HS-5 (cell line): ENCODE data around the gene KREMEN1.

Source experiments
- DNase-seq: peaks from one replicate; pipeline ENCODE4 v3.0.0-alpha.2; 2012; ENCODE audit warnings: low read depth

The KREMEN1 gene

DNA sequence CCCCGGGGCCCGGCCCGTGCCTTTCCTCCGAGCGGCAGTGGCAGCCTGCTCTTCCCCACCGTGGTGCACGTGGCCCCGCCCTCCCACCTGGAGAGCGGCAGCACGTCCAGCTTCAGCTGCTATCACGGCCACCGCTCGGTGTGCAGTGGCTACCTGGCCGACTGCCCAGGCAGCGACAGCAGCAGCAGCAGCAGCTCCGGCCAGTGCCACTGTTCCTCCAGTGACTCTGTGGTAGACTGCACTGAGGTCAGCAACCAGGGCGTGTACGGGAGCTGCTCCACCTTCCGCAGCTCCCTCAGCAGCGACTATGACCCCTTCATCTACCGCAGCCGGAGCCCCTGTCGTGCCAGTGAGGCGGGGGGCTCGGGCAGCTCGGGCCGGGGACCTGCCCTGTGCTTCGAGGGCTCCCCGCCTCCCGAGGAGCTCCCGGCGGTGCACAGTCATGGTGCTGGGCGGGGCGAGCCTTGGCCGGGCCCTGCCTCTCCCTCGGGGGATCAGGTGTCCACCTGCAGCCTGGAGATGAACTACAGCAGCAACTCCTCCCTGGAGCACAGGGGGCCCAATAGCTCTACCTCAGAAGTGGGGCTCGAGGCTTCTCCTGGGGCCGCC is 23.1 kb upstream of the KREMEN1 start:
- no peak for DNase-seq

DNA sequence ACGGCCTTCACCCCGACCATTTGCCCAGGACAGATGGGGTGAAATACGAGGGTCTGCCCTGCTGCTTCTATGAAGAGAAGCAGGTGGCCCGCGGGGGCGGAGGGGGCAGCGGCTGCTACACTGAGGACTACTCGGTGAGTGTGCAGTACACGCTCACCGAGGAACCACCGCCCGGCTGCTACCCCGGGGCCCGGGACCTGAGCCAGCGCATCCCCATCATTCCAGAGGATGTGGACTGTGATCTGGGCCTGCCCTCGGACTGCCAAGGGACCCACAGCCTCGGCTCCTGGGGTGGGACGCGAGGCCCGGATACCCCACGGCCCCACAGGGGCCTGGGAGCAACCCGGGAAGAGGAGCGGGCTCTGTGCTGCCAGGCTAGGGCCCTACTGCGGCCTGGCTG is 22.4 kb upstream of the KREMEN1 start:
- no peak for DNase-seq

DNA sequence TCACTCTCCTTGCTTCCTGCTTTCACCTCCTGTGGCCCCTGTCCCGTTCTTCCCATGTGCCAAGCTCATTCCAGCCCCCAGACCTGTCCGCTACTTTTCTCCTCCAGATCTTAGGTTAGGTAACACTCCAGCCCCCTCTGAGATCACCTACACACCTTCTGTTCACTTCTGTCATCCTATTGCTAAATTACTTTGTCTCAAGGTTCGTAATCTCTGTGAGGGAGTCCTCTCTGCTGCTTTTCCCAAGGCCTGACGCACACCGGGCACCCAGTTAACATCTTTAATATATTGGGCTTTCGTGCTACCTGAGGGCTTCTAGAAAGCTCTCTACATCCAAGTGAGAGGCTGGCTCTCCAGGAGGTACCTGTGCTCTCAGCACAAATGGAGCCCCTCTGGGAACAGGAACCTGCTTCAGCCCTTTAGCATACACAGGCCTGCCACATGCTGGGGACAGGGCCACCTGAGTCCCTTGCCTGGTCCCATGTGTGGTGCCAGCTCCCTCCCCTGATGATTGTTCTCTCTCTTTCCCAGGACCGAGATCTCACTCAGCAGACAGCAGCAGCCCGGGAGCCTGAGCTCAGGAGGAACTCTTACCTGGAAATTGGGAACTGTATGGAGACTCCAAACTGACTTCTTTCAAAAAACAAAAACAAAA is 19.7 kb upstream of the KREMEN1 start:
- no peak for DNase-seq

DNA sequence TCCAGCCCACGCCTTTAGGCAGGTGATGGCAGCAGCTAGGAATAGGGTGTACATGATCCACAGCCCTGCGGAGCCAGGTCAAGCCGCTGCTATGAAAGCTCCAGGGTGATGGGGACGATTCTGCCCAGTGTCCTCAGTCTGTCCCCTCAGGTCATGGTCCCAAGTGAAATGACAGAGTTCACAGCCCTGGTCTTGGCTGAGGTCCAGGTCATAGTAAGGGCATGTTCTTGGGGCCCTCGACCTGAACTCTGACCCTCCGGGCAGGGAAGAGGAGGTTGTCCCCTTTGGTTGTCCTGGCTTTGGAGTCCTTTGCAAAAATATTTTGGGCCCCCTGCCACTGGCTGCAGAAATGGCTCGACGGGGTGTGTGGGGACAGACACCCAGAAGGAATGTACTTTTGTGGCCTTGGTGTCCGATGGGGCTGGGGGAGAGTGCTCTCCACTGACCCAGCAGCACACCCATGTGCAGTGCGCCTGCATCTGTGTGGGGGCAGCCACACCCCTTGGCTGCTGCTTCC is 18.5 kb upstream of the KREMEN1 start:
- no peak for DNase-seq

DNA sequence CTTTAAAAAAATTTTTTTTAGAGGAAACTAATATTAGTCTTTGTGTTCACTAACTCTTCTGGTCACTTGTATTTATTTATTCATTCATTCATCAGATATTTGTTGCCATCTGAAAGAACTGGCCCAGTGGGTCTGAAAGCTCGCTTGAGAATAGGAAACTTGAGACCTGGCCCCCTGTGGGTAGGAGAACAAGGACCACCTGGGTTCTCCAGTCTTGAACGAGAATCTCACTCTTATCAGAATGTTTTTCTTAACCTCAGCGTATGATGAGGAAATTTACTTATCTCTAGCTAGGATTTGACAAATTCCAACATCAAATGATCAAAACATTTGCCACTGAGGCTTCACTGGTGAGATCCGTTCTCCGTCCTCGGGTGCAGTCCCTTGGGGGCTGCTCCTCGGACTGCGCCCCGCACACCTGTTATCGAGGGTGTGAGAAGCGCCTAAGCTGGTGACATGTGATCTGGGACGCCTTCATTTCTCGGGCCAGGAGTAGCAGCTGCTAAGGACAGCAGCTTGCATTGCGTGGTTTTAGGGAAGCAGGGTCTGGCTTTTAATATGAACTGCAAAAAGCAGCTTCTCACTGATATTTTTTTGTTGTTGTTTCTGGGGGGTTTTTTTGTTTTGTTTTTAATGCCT is 17.5 kb upstream of the KREMEN1 start:
- no peak for DNase-seq

DNA sequence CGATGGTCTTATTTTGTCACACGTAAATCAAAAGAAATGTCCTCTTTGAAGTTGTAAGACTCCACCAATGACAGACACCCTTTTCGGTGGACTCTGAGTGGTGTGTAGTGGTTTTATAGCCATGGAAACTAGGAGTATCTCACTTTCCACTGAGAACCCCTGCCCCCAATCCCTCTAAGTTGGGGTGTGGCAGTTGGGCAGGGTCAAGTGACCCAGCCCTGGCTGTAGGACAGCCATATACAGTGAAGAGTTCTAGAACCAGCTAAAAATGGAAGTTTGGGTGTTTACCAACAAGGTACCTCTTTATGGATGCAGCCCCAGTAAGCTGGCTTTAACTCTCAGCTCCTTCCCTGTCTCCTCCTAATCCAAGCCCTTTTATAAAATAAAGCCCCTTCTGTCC is 16.4 kb upstream of the KREMEN1 start:
- no peak for DNase-seq

DNA sequence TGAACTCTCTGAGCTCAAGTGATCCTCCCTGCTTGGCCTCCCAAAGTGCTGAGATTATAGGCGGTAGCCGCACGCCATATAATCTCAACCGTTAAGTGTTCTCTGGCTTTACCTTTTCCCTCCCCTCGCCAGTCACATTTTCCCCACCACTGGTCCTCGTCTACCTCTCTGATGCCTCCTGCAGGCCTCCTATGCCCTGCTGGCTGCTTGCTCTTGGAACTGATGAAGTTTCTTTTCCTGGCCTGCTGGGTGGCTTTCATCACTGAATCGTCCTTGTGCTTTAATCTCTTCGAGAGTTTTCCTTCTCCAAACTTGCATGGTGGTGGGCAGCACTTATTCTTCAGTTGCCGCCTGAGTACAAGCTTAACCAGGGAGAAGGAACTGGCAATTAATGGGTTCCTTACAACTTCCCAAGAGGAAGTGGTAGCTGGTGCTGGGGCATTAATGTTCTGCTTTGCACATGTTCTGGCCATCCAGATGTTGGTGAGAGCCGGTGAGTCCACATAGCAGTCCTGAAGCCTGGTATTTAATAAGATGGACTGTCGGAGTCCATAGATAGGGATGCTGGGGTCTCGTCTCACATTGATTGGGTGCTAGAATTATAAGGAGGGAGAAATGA is 12.5 kb upstream of the KREMEN1 start:
- DNase-seq = no peak

DNA sequence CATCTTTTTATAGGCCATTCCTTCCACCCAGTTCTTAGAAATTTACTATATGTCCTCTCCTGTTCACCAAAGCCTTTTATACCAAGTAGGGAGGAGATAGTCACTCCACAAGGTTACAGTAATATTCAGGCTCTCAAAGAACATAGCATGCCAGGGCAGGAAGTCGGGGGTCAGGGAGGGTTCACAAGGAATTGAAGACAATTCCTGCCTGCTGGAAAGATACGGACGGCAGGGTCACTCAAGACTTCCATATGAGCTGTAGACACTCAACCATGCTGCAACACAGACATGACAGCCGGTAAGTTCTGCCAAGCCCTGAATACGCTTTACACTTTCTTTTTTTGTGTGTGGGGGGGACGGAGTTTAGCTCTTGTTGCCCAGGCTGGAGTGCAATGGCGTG is 11.9 kb upstream of the KREMEN1 start:
- no peak for DNase-seq

DNA sequence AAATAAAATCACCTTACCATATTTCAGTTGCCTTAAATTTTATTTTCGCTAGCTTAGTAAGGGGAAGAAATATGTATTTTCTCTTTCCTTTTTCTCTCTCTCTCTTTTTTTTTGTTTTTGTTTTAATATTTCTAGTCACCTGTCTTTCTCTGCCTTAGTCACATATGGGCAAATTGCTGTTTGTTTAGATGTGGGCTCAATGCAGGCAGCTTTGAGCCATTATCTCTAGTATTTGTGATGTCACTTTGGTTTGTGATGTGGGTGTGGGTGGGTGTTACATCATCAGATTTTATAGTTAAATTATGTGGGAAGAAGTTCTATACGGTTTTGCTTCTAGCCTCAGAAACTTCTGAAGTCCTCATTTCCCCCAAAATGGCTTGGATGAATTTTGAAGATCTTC is 11.1 kb upstream of the KREMEN1 start, which contains the start of gene C22orf31:
Gene C22orf31 (minus strand): TSS at position 59 of the 400 bp plus-strand sequence. CDS start 39 bp downstream, at position 20.
- no peak for DNase-seq

DNA sequence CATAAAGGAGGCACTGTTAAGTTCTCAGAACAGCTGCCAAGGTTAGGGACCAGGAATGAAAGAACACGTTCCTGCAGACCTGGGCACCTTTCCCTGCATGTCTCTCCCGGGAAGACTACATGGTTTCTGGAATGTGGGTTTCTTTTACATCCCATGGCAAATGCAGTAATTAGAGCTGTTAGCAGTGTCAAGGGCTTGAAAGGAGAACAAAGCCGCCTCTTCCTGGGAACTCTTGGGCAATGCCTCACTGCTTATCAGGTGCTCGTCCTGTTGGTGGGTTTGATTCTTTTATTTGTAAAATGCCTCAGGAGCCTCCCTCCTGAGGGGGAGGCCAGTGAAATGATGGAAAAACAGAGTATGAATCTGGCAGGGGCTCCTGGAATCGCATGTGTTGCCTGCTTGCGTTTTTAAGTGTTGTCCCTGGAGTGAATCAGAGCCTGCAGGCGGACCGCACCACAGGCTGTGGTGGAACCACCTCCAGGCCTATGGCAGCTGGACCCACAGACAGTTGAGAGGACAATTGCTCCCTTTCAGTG is 10.5 kb upstream of the KREMEN1 start:
- DNase-seq = no peak

DNA sequence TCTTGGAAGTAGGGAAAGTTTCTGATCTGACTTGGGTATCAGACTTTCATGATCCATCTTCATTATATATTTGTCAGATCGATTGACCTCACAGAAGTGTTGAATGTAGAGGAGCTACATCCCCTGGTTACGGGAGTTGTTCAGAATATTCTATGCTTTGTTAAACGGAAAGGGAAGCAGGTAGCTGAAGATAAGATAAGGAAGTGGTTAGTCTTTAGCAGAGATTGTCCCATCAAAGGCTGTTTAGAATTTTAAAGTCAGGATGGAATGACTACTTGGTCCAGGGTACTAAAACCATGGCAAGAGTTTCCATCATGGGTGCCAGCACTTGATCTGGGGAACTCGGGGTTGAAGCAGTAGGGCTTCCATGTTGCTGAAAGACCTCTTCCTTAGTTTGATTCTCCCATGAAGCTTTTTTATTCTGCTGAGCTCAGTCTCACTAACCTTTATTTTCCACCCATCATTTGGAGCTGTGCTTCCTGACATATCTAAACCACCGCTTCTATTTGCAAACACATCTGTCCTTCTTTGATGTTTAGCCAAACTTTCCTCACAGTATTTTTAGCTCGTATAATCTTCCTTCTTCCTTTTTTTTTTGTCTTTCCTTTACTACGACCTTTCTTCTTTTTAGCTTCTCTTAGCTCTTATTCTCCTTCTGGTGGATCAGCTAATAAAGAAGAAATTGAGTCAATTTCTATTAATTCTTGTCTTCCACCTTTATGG is 7.2 kb upstream of the KREMEN1 start:
- no peak for DNase-seq

DNA sequence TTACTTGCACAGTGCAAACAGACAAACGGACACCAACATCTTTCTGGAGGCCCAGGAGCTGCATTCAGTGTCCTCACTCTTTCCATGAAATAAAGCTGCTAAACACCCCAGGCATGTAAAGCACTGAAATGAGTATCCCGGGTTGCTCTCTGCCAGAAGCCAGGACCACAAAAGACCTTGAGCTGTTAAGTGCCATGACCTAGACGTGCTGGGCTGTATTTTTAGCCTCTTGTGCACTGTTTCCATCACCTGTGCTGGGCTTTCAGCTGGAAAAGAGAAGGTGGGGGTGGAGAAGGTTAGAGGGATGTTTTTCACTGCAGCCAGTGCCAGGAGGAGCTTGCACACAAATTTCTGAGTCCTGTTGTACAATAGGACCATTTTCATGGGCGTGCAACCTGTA is 3.4 kb upstream of the KREMEN1 start:
- DNase-seq = no peak

DNA sequence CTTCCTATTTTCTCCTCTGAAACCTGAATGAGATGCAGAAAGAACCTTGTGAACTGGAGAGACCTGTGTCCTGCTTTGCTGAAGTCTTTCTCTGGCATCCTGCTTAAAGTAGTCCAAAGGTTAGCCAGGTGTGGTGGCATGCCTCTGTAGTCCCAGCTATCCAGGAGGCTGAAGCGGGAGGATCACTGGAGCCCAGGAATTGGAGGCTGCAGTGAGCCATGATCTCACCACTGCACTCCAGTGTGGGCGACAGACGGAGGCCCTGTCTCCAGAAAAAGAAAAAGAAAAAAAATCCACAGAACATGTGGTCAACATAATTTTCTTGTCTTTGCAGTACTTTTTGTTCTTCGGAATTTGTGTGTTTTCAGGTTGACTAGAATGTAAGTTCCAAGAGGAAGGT is 2.3 kb upstream of the KREMEN1 start:
- DNase-seq = no peak

DNA sequence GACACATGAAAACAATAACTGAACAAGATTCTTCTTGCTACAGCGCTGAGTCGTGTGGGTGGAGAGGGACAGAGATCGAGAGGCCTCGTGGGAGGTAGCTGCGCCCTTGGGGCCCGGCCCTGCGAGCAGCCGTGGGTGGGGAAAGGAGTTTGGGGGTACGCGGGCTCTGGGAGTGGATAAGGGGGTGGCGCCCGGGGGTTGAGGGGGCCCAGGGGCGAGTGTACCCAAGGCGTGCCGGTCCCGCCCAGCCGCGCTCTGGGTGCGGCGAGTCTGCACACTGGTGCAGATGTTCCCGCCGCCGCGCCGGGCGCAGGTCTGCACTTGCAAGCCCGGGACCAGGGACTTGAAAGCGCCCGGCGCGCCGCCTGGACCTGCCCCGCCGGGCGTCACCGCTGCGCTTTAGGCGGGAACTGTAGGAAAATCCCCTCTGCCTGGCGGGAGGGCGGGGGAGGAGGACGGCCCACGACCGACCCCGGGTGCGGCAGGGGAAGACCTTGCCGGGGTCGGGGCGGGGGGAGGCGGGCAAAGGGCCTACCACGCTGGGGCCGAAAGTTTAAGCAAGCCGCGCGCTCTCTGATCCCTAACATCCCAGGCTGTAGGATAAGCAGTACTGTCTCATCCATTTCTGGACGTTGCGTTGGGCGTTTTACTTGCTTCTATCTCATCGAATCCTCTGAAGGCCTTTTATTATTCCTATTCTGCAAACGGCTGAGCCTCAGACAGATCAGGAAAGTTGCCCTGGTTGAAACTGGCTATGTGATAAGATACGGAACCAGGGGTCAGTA is 1.4 kb upstream of the KREMEN1 start:
- DNase-seq = no peak

DNA sequence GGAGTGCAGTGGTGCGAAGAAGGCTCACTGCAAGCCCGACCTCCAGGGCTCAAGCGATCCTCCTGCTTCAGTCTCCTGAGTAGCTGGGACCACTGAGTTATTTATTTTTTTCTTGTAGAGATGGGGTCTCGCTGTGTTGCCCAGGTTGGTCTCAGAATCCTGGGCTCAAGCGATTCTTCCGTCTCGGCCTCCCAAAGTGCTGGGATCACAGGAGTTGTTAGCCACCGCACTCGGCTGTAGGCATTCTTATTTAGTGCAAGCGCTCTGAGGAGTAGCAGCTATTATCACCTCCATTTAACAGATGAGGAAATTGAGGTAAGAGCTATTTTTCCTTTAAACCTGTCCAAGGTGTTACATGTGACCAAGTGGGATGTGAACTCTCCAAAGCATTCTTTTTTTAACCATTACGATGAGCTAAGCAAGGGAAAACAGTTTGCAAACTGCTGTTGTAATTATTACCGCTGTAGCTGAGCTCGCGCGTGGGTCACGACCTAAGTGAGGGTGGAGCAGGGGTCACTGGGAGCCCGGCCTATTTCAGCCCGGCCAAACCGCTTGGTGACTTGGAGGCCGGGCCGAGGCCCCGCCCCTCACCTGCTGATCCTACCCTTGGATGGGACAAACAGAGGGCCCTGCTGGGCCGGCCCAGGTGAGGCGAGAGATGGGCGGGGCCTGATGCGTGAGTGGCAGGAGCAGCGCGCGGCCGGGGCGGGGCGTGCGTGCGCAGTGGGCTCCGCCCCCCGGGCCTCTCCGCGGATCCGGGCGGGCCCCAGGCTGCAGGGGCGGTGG is 449 bp upstream of the KREMEN1 start:
- DNase-seq = no peak

DNA sequence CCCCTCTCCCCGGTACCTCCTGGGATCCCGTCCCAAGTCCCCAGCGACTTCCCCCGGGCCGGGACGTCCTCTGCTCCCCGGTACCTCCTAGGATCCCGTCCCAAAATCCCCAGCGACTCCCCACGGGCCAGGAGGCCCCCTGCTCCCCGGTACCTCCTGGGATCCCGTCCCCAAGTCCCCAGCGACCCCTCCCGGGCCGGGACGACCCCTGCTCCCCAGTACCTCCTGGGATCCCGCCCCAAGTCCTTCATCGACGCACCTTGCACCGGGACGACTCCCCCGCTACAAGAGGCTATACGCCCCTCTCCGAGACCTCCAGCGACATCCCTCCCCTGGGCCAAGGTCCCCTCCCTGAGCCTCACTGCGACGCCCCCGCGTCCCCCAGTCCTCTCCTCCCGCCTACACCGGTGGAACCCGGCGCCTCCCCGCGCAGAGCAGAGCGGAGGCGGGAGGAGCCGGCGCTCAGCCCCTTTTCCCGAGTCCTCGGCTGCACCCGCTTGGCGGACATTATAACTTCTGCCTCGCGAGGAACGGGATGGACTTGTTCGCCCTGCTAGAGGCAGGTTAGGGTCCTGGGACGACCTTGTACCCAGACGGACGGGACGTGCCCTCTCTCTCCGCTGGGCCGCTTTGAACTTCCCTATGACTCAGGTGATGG is 912 bp downstream of the KREMEN1 start:
- no peak for DNase-seq

DNA sequence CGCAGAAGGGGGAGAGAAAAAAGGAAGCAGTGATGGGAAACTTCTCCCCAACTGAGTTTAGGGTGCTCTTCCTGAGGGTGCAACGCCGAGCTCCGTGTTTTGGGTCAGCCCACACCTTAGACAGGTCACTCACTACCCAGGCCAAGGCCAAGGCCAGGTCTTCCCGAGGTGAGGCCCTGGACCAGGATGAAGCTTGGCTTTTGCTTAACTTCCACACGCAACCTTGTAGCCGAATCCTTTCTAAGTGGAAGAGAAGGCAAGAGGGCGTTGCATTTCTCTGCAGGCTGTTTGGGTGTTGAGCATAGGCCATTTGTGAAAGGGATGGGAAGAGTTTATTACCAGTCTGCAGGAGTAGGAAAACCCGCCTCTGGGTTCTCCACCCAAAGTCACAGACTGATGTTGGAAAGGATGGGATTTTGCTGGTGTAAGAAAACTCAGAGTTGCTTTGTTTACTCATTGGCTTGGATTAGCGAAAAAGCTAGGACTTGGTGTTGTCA is 1.5 kb downstream of the KREMEN1 start:
- DNase-seq = no peak

DNA sequence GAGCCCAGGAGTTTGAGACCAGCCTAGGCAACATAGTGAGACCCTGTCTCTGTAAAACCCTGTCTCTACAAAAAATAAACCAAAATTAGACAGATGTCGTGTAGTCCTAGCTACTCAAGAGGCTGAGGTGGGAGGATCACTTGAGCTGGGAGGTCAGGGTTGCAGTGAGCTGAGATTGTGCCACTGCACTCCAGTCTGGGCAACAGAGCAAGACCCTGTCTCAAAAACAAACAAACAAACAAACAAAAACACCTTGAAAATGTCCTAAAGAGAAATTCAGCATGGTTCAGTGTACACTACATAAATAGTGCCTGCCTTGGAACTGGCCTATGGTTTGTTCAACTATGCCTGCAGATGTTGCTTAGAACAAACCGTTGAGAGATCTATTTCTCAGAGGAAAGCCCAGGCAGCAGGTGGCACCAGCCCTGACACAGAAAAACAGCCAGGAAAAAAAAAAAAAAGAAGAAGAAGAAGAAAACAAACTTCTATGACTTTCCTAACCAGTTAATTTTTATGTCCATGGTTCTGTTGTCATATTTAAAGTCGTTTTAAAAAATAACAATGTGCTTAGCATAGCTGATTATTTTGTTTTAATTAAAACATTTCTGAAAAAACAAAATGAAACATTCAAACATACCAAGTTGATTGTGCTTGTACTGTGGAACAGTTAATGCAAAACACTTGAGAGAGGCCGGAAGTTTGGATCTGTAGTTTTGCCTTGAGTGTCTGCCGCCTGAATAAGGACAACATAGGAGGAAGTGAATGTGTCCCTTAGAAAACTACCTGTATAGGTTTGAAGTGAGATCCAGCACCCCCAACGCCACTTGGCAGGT is 5.4 kb downstream of the KREMEN1 start:
- DNase-seq = no peak

DNA sequence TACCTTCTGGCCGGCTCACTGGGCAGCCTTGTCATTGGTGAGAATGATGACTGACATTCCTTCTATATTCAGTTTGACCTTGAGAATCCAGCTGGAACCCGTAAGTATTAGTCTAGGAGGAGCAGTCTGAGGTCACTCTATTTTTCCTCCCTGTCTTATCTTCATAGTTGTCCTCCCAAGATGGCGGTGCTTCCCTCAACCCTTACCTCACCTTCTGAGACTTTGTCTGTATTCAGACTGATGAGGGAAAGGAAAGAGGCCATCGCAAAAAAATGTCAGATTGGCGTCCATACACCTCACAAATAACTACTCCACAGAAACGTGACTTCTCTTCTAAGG is 6.0 kb downstream of the KREMEN1 start:
- no peak for DNase-seq
